ENCODE measurements around the gene RIPPLY2. TPM values are rescaled to one million over a fixed set of nuclear protein-coding genes. Genes with fewer than 3 reads are reported as not detected.
"Not testable (repeated sequence)": the region's sequence is repeated elsewhere in the genome, so short reads cannot be mapped to it uniquely, and the experiment has no call there.

Gene RIPPLY2
- total RNA-seq, 1 experiment from 2014 or later = 5.4 TPM

- DNase-seq (ENCODE audit: low read depth) = no peak
Measured at GRCh38 chr6:83860359-83860755, 7.2 kb downstream of the RIPPLY2 start.

GRCh38 chr6:83860782-83861495, 7.8 kb downstream of the RIPPLY2 start:
- DNase-seq (ENCODE audit: low read depth) = no peak

- DNase-seq (ENCODE audit: low read depth) = no peak
Measured at GRCh38 chr6:83862776-83863471, 9.8 kb downstream of the RIPPLY2 start.

GRCh38 chr6:83867043-83867442, 13.9 kb downstream of the RIPPLY2 start:
- DNase-seq (ENCODE audit: low read depth) = no peak

- DNase-seq (ENCODE audit: low read depth) = peak; percentile 97
Measured at GRCh38 chr6:83867527-83868161, 14.5 kb downstream of the RIPPLY2 start.

- DNase-seq (ENCODE audit: low read depth) = peak; percentile 80
Measured at GRCh38 chr6:83868639-83869038, 15.5 kb downstream of the RIPPLY2 start.

- DNase-seq (ENCODE audit: low read depth) = no peak
Measured at GRCh38 chr6:83870649-83871048, 17.5 kb downstream of the RIPPLY2 start.

- DNase-seq (ENCODE audit: low read depth) = peak; percentile 15
Measured at GRCh38 chr6:83872386-83873118, 19.4 kb downstream of the RIPPLY2 start.

GRCh38 chr6:83873869-83874268, 20.7 kb downstream of the RIPPLY2 start:
- DNase-seq (ENCODE audit: low read depth) = no peak

GRCh38 chr6:83875843-83876242, 22.7 kb downstream of the RIPPLY2 start:
- DNase-seq (ENCODE audit: low read depth) = no peak

- no peak for DNase-seq (ENCODE audit: low read depth)
Measured at GRCh38 chr6:83878902-83879644, 25.9 kb downstream of the RIPPLY2 start.

- DNase-seq (ENCODE audit: low read depth) = peak; percentile 17
Measured at GRCh38 chr6:83879746-83880145, 26.6 kb downstream of the RIPPLY2 start.

- DNase-seq (ENCODE audit: low read depth) = no peak
Measured at GRCh38 chr6:83883240-83883639, 30.1 kb downstream of the RIPPLY2 start.

- peak; percentile 39 for DNase-seq (ENCODE audit: low read depth)
Measured at GRCh38 chr6:83884523-83884922, 31.4 kb downstream of the RIPPLY2 start.

GRCh38 chr6:83885984-83886383, 32.8 kb downstream of the RIPPLY2 start:
- no peak for DNase-seq (ENCODE audit: low read depth)

- no peak for DNase-seq (ENCODE audit: low read depth)
Measured at GRCh38 chr6:83889621-83890020, 36.5 kb downstream of the RIPPLY2 start.

GRCh38 chr6:83890520-83890919, 37.4 kb downstream of the RIPPLY2 start:
- DNase-seq (ENCODE audit: low read depth) = no peak

- DNase-seq (ENCODE audit: low read depth) = no peak
Measured at GRCh38 chr6:83891586-83891985, 38.4 kb downstream of the RIPPLY2 start.

- DNase-seq (ENCODE audit: low read depth) = no peak
Measured at GRCh38 chr6:83893024-83893423, 39.9 kb downstream of the RIPPLY2 start.

GRCh38 chr6:83897094-83897493, 43.9 kb downstream of the RIPPLY2 start:
- not testable (repeated sequence) for DNase-seq (ENCODE audit: low read depth)

GRCh38 chr6:83901624-83902023, 48.5 kb downstream of the RIPPLY2 start:
- DNase-seq (ENCODE audit: low read depth) = no peak

All from Daoy (cell line).